Trophoblast cell (in vitro differentiated cells and primary cell): ENCODE results near the gene ETNPPL.
"Not testable (repeated sequence)": the region's sequence is repeated elsewhere in the genome, so short reads cannot be mapped to it uniquely, and the experiment has no call there.

Source experiments
- DNase-seq, 2 donors: peaks; one replicate each; pipeline ENCODE4 v3.0.0-alpha.2; 2016
- H2AFZ ChIP-seq: 2 replicates; pipeline ENCODE4 v1.6.1; 2013; ENCODE audit warnings: low read length, moderate library complexity, mild to moderate bottlenecking; ENCODE audit not compliant: insufficient read depth, poor library complexity
- H2AK5ac ChIP-seq: 2 replicates; pipeline ENCODE4 v1.6.1; 2013; ENCODE audit warnings: mild to moderate bottlenecking, low read length
- H2BK120ac ChIP-seq: 2 replicates; pipeline ENCODE4 v1.6.1; 2013; ENCODE audit warnings: low read length, mild to moderate bottlenecking, moderate library complexity; ENCODE audit not compliant: insufficient read depth, poor library complexity
- H2BK12ac ChIP-seq: 2 replicates; pipeline ENCODE4 v1.6.1; 2013; ENCODE audit warnings: mild to moderate bottlenecking, low read length, moderate library complexity
- H2BK5ac ChIP-seq: 2 replicates; pipeline ENCODE4 v1.6.1; 2013; ENCODE audit warnings: low read length, low read depth, moderate library complexity, mild to moderate bottlenecking; ENCODE audit not compliant: poor library complexity
- H3K14ac ChIP-seq: 2 replicates; pipeline ENCODE4 v1.6.1; 2013; ENCODE audit warnings: mild to moderate bottlenecking, low read length
- H3K18ac ChIP-seq: 2 replicates; pipeline ENCODE4 v1.6.1; 2013; ENCODE audit warnings: mild to moderate bottlenecking, low read length
- H3K23ac ChIP-seq: 2 replicates; pipeline ENCODE4 v1.6.1; 2013; ENCODE audit warnings: low read length
- H3K27ac ChIP-seq: 2 replicates; pipeline ENCODE4 v1.5.1; 2013; ENCODE audit warnings: low read depth, mild to moderate bottlenecking, inconsistent platforms, low read length, moderate library complexity
- H3K27me3 ChIP-seq: 2 replicates; pipeline ENCODE4 v1.6.1; 2013; ENCODE audit warnings: inconsistent platforms, mild to moderate bottlenecking, low read length, moderate library complexity; ENCODE audit not compliant: insufficient read depth
- H3K36me3 ChIP-seq, 2 experiments: 1 replicate in 1 of 2; 2 replicates in 1 of 2; pipeline ENCODE4 v1.6.1; 2013; ENCODE audit warnings: low read length in 2 of 2, mild to moderate bottlenecking in 2 of 2, moderate library complexity in 1 of 2; ENCODE audit not compliant: insufficient read depth in 2 of 2, control insufficient read depth in 1 of 2
- H3K4ac ChIP-seq: 2 replicates; pipeline ENCODE4 v1.6.1; 2013; ENCODE audit warnings: low read depth, mild to moderate bottlenecking, low read length, moderate library complexity
- H3K4me1 ChIP-seq, 2 experiments: 1 replicate in 1 of 2; 2 replicates in 1 of 2; pipeline ENCODE4 v1.6.1; 2013; ENCODE audit warnings: low read length in 2 of 2, mild to moderate bottlenecking in 2 of 2, moderate library complexity in 1 of 2; ENCODE audit not compliant: insufficient read depth in 2 of 2, control insufficient read depth in 1 of 2
- H3K4me2 ChIP-seq: 2 replicates; pipeline ENCODE4 v1.6.1; 2013; ENCODE audit warnings: inconsistent platforms, mild to moderate bottlenecking, low read length, moderate library complexity
- H3K4me3 ChIP-seq: 2 replicates; pipeline ENCODE4 v1.5.1; 2013; ENCODE audit warnings: mild to moderate bottlenecking, low read depth, low read length, inconsistent platforms
- H3K79me1 ChIP-seq: one replicate; pipeline ENCODE4 v1.6.1; 2013; ENCODE audit warnings: low read length
- H3K79me2 ChIP-seq: 2 replicates; pipeline ENCODE4 v1.6.1; 2013; ENCODE audit warnings: low read length, mild to moderate bottlenecking; ENCODE audit not compliant: control insufficient read depth, insufficient read depth, poor library complexity
- H3K9ac ChIP-seq: 2 replicates; pipeline ENCODE4 v1.6.1; 2013; ENCODE audit warnings: mild to moderate bottlenecking, low read length
- H3K9me3 ChIP-seq: 2 replicates; pipeline ENCODE4 v1.6.1; 2013; ENCODE audit warnings: low read depth, mild to moderate bottlenecking, control low read depth, inconsistent platforms, low read length; ENCODE audit not compliant: insufficient read depth
- H4K12ac ChIP-seq: 2 replicates; pipeline ENCODE4 v1.6.1; 2013; ENCODE audit warnings: low read depth, mild to moderate bottlenecking, low read length, moderate library complexity
- H4K8ac ChIP-seq: 2 replicates; pipeline ENCODE4 v1.6.1; 2013; ENCODE audit warnings: low read depth, mild to moderate bottlenecking, low read length, moderate library complexity
- H4K91ac ChIP-seq: one replicate; pipeline ENCODE4 v1.6.1; 2013; ENCODE audit warnings: low read depth, mild to moderate bottlenecking, low read length, moderate library complexity
- WGBS: extraction: QIAGEN DNeasy Blood & Tissue Kit; methylation state at CpG from one replicate; pipeline ENCODE4 v1.1.7; 2013; ENCODE audit warnings: missing lambda C conversion rate; ENCODE audit not compliant: insufficient read length, insufficient coverage; ENCODE audit errors: extremely low coverage; 5-methylcytosine and 5-hydroxymethylcytosine counted together

The ETNPPL gene

GRCh38 chr4:108714880-108715279 lies 48.0 kb downstream of the ETNPPL start:
- no peak for DNase-seq
- Histone ChIP-seq H3K27me3 (no peaks in the 10 kb centered on the region), H4K91ac (no peak overlapping the region)

GRCh38 chr4:108710578-108710977 lies 52.3 kb downstream of the ETNPPL start:
- not testable (repeated sequence) for H2BK120ac ChIP-seq, H3K4me3 ChIP-seq, H4K12ac ChIP-seq, H3K27me3 ChIP-seq, H2AK5ac ChIP-seq, H3K9ac ChIP-seq, H3K4me1 ChIP-seq, H3K9me3 ChIP-seq, H3K14ac ChIP-seq, H3K4ac ChIP-seq, H3K79me2 ChIP-seq, H3K36me3 ChIP-seq, H3K27ac ChIP-seq, H3K18ac ChIP-seq, H2BK5ac ChIP-seq, H3K4me2 ChIP-seq, H4K8ac ChIP-seq, H3K23ac ChIP-seq, H2AFZ ChIP-seq, H3K79me1 ChIP-seq, H4K91ac ChIP-seq, DNase-seq, H2BK12ac ChIP-seq
- no CpG with 5 or more reads among the region's 7 CpGs for WGBS

More at GRCh38 chr4:108714880-108715279, 48.0 kb downstream of the ETNPPL start:
- Histone ChIP-seq H2BK12ac (no peak overlapping the region), H4K8ac (no peak overlapping the region), H3K4ac (no peak overlapping the region), H4K12ac (no peak overlapping the region), H3K4me1 (no peaks in the 10 kb centered on the region), H2AK5ac (no peak overlapping the region), H3K14ac (no peak overlapping the region), H3K9me3 (no peaks in the 10 kb centered on the region), H3K4me2 (no peak overlapping the region), H3K79me1 (no peaks in the 10 kb centered on the region), H2BK5ac (no peak overlapping the region), H3K4me3 (no peak overlapping the region), H3K9ac (no peak overlapping the region), H3K36me3 (no peaks in the 10 kb centered on the region), H3K23ac (no peak overlapping the region), H3K18ac (no peak overlapping the region), H2BK120ac (no peak overlapping the region), H3K79me2 (no peaks in the 10 kb centered on the region), H2AFZ (no peak overlapping the region), H3K27ac (no peak overlapping the region)
- no CpG with 5 or more reads among the region's 4 CpGs for WGBS

GRCh38 chr4:108709722-108710121 lies 53.1 kb downstream of the ETNPPL start:
- Histone ChIP-seq H3K27ac (no peak overlapping the region), H3K18ac (no peak overlapping the region), H4K8ac (no peak overlapping the region), H2BK120ac (no peak overlapping the region), H3K4me2 (no peak overlapping the region), H3K4ac (no peak overlapping the region), H3K36me3 (no peaks in the 10 kb centered on the region), H3K9ac (no peak overlapping the region), H4K91ac (no peak overlapping the region), H2AFZ (no peak overlapping the region), H2AK5ac (no peak overlapping the region), H4K12ac (no peak overlapping the region), H3K4me3 (no peak overlapping the region), H2BK12ac (no peak overlapping the region), H3K4me1 (no peaks in the 10 kb centered on the region), H3K14ac (no peak overlapping the region), H3K79me1 (no peaks in the 10 kb centered on the region), H3K9me3 (no peaks in the 10 kb centered on the region), H2BK5ac (no peak overlapping the region), H3K23ac (no peak overlapping the region), H3K79me2 (no peaks in the 10 kb centered on the region), H3K27me3 (no peaks in the 10 kb centered on the region)
- WGBS, result 100% methylated on average over 1 of the region's 7 CpGs
- no peak for DNase-seq

GRCh38 chr4:108709234-108709633 lies 53.6 kb downstream of the ETNPPL start:
- WGBS, result no CpG with 5 or more reads among the region's 10 CpGs
- Histone ChIP-seq H3K36me3 (no peaks in the 10 kb centered on the region), H2BK5ac (no peak overlapping the region), H2BK120ac (no peak overlapping the region), H2BK12ac (no peak overlapping the region), H3K14ac (no peak overlapping the region), H3K27ac (no peak overlapping the region), H4K12ac (no peak overlapping the region), H3K79me1 (no peaks in the 10 kb centered on the region), H3K18ac (no peak overlapping the region), H4K8ac (no peak overlapping the region), H4K91ac (no peak overlapping the region), H2AFZ (no peak overlapping the region), H3K9me3 (no peaks in the 10 kb centered on the region), H3K4ac (no peak overlapping the region), H3K4me3 (no peak overlapping the region), H3K9ac (no peak overlapping the region), H3K79me2 (no peaks in the 10 kb centered on the region), H3K27me3 (no peaks in the 10 kb centered on the region), H3K4me1 (no peaks in the 10 kb centered on the region), H2AK5ac (no peak overlapping the region), H3K4me2 (no peak overlapping the region), H3K23ac (no peak overlapping the region)
- DNase-seq, result no peak
